ENCODE data around the gene MIOX.

Gene MIOX

DNA sequence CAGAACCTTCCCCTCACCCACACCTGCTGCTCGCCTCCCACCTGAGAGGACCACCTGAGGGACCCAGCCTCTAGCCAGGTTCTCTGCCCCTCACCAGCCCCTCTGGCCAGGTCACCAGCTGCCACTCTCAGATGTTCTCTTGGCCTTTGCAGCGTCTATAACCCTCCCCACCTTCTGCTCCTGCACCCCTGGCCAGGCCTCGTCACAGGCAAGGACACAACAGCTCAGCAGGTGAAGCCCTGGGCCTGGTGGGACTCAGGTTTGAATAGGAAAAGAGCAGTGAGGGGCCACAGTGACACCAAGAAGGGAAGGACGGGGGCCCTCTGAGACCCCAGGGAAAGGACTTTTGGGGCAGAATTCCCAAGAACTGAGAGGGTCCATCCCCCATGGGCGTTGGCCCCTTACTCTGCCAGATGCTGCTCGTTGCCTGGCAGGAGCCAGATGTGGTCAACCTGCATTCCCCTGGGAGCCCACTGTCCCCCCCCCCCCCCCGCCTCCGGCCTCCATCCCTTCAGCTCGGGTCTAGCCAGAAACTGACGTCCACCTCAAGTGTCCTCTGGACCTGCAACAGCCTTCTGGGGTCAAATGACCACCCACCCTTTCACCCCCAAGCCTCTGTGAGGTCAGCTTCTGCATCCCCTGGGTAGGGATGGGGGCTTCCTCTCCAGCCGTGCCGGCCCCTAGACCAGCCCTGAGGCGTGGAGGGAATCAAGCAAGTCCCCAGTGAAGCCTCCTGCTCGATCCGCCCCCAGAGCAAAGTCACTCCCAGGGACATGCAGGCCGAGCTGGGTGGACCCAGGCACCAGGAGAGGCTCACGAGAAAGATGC is 40.6 kb upstream of the MIOX start:
- H3K9me3 Mint-ChIP-seq: no peaks in the 10 kb centered on the region
- no peaks in the 10 kb centered on the region for H3K27me3 Mint-ChIP-seq (ENCODE audit: low read depth)
- peaks cover 26% of the 10 kb centered on the region for H3K36me3 Mint-ChIP-seq (ENCODE audit: low read depth)
- no peak overlapping the region for H3K4me3 Mint-ChIP-seq
- H3K4me1 Mint-ChIP-seq (ENCODE audit: low read depth): no peaks in the 10 kb centered on the region
- peak overlapping the region; percentile 15 for H3K27ac Mint-ChIP-seq
- no peak for DNase-seq (ENCODE audit: low spot score)

DNA sequence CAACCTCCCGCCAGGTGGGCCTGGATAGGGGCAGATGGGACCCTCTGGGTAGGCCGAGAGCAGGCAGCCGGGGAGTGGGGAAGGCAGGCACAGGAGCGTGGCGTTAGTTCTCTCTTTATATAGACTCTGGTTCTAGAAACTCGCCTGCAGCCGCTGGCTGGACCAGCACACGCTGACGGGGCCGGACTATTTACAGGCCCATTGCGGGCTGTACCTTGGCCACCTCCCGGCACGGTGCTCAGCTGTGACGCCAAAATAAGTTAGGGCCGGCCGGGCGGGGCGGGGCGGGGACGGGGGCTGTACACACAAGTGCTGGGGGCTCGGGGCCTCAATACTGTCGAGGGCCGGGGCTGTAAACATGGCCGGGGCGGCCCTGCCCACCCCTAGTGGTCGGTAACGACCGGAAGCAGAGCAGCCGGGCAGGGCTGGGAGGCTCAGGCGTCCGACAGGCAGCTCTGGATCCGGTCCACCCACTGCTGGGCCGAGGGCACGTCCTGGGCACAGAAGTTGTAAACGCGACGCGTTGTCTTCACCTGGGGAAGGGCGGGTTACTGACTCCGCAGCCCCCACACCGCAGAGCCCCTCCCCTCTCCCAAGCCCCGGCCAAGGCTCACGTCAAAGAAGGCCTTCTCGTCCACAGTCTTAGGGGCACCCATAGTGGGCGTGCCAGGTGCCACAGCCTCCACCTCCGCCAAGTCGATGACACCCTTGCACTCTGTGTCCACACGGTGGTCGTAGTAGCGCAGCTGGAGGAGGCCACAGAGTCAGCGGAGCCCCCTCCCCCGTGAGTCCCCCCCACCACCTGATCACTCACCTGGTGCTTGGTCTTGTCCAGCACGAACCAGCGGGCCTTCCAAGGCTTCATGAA is 39.7 kb upstream of the MIOX start:
- peak overlapping the region; percentile 15 for H3K27ac Mint-ChIP-seq
- H3K4me1 Mint-ChIP-seq (ENCODE audit: low read depth): no peaks in the 10 kb centered on the region

DNA sequence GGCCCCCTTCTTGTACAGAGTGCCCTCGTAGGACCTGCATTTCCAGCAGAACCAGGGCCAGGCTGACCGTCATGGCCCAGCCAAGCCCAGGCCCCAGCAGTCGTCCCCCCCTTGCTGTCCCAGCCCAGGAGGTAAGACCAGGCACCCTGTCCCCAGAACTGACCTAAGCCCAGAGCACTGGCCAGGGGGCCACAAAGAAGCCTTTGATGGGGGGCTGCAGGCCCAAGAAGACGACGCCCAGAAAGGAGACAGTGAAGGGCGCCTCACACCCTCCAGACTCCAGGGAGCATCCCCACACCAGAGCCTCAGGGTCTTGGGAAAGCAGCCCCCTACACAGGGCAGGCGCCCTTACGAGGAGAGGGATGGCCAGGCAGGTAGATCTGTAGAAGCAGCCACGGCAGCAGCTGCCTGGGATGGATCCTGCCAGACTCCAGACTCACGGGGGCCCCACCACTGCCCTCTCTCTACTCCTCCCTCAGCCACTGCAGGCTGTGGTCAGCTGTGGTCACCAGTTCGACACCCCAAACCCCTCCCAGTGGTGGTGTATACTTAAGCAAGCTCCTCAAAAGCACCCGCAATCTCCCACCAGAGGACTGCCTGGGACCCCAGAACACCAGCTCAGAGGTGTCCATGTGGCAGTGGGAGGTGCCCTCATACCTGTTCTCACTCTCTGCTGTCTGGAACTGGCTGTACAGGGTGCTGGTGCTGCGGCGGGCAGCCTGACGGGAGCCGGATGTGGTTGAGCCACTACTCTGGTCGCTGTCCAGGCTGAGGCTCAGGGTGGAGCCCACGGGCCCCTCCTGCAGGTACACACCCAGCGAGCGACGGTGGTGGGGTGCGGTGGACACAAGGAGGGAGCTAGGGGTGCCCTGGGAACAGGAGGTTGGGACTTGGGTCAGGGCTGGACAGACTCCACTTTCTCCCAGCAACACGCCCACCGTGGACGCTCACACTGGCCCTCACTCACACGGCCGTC is 38.8 kb upstream of the MIOX start:
- Mint-ChIP-seq H3K27me3 (ENCODE audit: low read depth) (no peaks in the 10 kb centered on the region), H3K4me1 (ENCODE audit: low read depth) (no peaks in the 10 kb centered on the region), H3K9me3 (no peaks in the 10 kb centered on the region), H3K36me3 (ENCODE audit: low read depth) (peaks cover 31% of the 10 kb centered on the region), H3K27ac (no peak overlapping the region), H3K4me3 (no peak overlapping the region)
- DNase-seq (ENCODE audit: low spot score): no peak

More for the DNA sequence above, 39.7 kb upstream of the MIOX start:
- no peaks in the 10 kb centered on the region for H3K9me3 Mint-ChIP-seq
- peaks cover 31% of the 10 kb centered on the region for H3K36me3 Mint-ChIP-seq (ENCODE audit: low read depth)
- no peaks in the 10 kb centered on the region for H3K27me3 Mint-ChIP-seq (ENCODE audit: low read depth)
- no peak overlapping the region for H3K4me3 Mint-ChIP-seq
- DNase-seq (ENCODE audit: low spot score): no peak

DNA sequence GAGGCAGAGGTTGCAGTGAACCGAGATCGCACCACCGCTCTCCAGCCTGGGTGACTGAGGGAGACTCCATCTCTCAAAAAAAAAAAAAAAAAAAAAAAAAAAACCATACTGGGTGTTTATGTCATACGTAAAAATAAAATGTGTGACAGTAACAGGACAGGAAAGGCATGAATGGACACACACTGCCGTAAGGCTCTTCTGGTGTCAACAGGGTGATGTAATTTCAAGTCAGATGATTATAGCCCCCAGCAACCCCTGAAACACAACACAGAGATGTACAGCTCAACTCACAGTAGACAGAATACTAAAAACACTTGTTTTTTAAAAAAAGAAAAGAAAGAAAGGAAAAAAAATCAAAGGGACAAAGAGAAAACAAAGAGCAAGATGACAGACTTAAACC is 34.0 kb upstream of the MIOX start:
- Mint-ChIP-seq H3K4me1 (ENCODE audit: low read depth) (no peaks in the 10 kb centered on the region), H3K4me3 (no peak overlapping the region), H3K27me3 (ENCODE audit: low read depth) (no peaks in the 10 kb centered on the region), H3K27ac (peak overlapping the region; percentile 66), H3K36me3 (ENCODE audit: low read depth) (peaks cover 44% of the 10 kb centered on the region), H3K9me3 (no peaks in the 10 kb centered on the region)
- no peak for DNase-seq (ENCODE audit: low spot score)

DNA sequence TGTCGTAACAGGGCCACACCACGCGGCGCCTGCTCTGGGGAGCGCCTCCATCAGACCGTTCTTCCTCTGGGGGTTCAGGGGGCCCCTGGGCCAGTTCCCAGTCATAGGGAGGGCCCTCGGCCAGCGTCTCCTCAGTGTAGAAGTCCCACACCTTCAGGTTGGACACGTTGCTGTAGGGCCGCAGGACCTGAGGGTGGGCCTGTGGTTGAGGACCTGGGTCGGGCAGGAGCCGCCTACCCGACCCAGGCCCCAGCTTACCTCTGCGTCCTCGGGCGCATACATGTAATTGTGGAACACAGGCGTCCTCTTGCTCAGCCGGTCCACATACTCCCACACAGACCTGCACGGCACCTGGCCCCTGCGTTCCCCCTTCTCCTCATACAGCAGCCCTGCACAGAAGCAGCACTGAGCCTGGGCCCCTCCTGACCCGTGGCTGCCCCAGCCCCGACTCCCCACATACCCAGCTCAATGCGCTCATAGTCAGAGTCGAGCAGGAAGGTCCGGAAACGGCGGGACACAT is 32.0 kb upstream of the MIOX start:
- DNase-seq (ENCODE audit: low spot score): no peak
- peaks cover 42% of the 10 kb centered on the region for H3K36me3 Mint-ChIP-seq (ENCODE audit: low read depth)
- H3K4me1 Mint-ChIP-seq (ENCODE audit: low read depth): no peaks in the 10 kb centered on the region
- no peaks in the 10 kb centered on the region for H3K9me3 Mint-ChIP-seq
- H3K4me3 Mint-ChIP-seq: no peak overlapping the region
- H3K27me3 Mint-ChIP-seq (ENCODE audit: low read depth): no peaks in the 10 kb centered on the region
- no peak overlapping the region for H3K27ac Mint-ChIP-seq

DNA sequence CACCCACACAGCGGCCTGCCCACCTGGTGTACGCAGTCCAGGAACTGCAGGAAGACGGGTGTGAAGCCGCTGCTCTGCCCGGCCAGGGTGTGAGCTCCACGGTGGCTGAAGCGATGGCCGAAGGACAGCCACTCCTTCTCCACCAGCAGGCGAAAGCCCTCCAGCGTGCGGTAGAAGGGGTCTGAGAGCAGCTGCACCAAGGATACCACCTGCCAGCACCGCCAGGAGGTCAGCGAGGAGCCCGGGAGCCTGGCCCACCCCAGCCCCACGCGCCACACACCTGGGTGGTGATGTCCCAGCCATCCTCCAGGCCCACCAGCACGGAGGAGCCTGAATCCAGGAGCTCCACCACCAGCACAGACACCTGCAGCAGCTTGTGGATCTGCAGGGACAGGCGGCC is 31.5 kb upstream of the MIOX start:
- no peaks in the 10 kb centered on the region for H3K4me1 Mint-ChIP-seq (ENCODE audit: low read depth)
- H3K27ac Mint-ChIP-seq: no peak overlapping the region
- H3K9me3 Mint-ChIP-seq: no peaks in the 10 kb centered on the region
- no peaks in the 10 kb centered on the region for H3K27me3 Mint-ChIP-seq (ENCODE audit: low read depth)
- no peak for DNase-seq (ENCODE audit: low spot score)
- peaks cover 41% of the 10 kb centered on the region for H3K36me3 Mint-ChIP-seq (ENCODE audit: low read depth)
- no peak overlapping the region for H3K4me3 Mint-ChIP-seq

DNA sequence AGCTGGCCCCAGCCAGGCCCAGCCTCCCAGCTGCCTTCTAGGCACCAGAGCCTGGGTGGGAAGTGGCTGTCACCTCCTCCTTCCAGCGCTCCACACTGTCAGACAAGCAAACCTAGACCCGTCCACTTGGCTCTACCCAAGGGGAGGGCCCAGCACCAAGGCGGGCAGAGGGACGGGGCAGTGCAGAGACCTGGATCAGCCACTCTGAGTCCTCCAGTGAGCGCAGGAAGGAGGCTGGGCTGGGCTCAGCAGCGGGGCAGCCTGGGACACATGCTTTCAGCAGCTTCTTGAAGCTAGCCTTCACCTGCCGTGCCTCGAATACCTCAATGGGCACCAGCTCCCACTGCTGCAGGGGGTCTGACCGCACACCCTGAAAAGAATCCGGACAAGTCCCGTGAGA is 30.6 kb upstream of the MIOX start:
- Mint-ChIP-seq H3K36me3 (ENCODE audit: low read depth) (peaks cover 44% of the 10 kb centered on the region), H3K4me3 (no peak overlapping the region), H3K9me3 (no peaks in the 10 kb centered on the region), H3K27me3 (ENCODE audit: low read depth) (no peaks in the 10 kb centered on the region), H3K27ac (no peak overlapping the region), H3K4me1 (ENCODE audit: low read depth) (no peaks in the 10 kb centered on the region)
- no peak for DNase-seq (ENCODE audit: low spot score)

DNA sequence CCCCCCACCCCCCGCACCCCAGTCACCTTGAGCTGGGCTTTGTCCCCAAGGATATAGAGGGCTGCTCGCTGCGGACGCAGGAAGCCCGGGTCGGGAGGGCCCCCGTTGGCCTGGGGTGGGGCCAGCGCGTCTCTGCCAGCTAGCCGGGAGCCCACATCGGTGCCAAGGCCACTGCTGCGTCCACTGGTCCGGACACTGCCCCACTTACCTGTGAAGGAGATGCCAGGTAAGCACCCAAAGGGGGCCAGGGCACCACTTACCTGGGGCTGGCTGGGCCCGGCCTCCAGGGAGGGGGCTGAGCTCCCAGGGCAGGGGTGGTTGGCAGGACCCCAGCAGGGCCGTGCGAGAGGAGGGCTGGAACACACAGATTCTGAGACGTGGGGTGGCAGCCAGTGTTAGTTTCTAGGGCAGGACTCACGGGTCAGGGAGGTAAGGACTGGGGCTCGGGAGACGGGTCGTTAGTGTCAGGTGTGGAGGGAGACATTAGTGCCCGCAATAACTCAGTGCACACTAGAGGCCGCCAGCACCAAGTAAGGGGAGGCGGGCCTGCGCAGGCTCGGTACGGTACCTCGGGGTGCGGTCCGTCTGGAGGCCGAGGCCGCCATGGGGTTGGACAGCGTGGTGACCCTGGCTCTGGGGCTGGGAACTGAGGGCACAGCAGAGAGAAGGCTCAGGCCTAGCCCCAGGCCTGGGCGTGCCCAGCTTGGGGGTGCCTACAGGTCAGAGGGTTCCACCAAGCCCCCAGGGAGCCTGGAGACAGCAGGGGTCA is 30.0 kb upstream of the MIOX start:
- H3K4me1 Mint-ChIP-seq (ENCODE audit: low read depth): no peaks in the 10 kb centered on the region
- no peak overlapping the region for H3K27ac Mint-ChIP-seq
- H3K27me3 Mint-ChIP-seq (ENCODE audit: low read depth): no peaks in the 10 kb centered on the region
- DNase-seq (ENCODE audit: low spot score): no peak
- no peaks in the 10 kb centered on the region for H3K9me3 Mint-ChIP-seq
- H3K4me3 Mint-ChIP-seq: no peak overlapping the region
- peaks cover 40% of the 10 kb centered on the region for H3K36me3 Mint-ChIP-seq (ENCODE audit: low read depth)

DNA sequence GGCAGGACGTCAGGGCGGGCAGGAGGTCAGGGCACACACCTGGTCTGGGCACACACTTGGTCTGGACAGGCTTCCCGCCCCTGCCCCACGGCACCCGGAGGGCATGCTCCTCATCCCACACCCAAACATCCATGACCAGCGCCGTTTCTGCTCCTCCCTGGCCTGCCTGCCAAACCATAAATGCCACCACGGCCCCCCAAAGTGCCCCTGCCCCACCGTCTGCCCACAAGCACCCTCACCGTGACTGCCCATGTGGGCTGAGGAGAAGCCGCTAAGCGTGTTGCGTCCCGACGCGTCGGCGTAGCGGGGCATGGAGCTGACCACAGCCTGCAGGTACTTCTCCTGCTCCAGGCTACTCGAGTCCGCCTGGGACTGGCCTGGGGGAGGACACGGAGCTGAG is 27.6 kb upstream of the MIOX start:
- Mint-ChIP-seq H3K4me1 (ENCODE audit: low read depth) (no peaks in the 10 kb centered on the region), H3K27me3 (ENCODE audit: low read depth) (no peaks in the 10 kb centered on the region), H3K4me3 (no peak overlapping the region), H3K36me3 (ENCODE audit: low read depth) (peaks cover 42% of the 10 kb centered on the region), H3K9me3 (no peaks in the 10 kb centered on the region), H3K27ac (no peak overlapping the region)
- DNase-seq (ENCODE audit: low spot score): no peak

DNA sequence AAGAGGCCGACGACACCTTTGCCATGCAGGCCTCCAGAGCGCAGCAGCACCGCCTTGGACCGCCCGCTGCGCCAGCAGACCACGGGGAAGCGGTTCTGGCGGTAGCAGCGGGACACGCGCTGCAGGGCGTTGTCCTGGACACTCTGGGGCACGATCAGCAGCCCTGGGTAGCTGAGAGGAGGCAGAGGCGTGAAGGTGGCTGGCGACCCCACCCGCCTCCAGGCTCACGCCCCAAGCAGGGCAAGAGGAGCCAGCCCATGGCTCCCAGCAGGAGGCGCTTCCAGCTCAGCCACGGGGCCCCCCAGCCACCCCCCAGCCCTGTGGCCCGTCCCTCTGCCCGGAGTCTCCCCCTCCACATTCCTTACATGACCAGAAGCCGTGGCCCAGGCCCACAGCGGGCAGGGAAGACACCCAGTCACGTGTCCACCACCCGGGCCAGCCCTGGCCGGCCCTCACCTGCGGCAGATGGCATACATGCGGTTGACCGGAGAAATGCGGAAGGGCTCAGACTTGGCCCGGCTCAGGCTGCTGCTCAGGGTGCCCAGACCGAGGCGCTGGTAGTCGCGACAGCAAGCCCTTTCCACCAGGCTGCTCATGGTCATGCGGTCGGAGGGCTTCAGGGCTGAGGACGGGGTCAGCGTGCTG is 27.0 kb upstream of the MIOX start:
- Mint-ChIP-seq H3K36me3 (ENCODE audit: low read depth) (peaks cover 42% of the 10 kb centered on the region), H3K9me3 (no peaks in the 10 kb centered on the region), H3K4me3 (no peak overlapping the region), H3K4me1 (ENCODE audit: low read depth) (no peaks in the 10 kb centered on the region), H3K27ac (no peak overlapping the region), H3K27me3 (ENCODE audit: low read depth) (no peaks in the 10 kb centered on the region)
- no peak for DNase-seq (ENCODE audit: low spot score)

DNA sequence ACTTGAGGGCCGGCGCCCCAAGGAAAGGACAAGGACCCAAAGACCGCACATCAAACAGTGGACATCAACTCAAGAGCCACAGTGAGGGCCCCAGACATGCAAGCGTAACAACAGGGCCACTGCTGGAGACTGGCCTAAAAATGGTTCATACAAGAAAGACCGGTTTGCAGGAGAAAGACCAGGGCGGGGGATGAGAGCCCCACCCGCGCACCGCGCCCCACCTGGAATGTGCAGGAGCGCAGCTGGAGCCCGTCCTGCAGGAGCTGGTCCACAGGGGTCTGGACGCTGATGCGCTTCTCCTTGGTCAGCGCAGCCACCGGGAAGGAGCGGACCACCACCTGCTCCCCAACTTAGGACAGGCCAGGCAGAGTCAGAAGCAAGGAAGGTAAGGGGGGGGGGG is 25.7 kb upstream of the MIOX start:
- H3K4me3 Mint-ChIP-seq: no peak overlapping the region
- no peaks in the 10 kb centered on the region for H3K9me3 Mint-ChIP-seq
- peaks cover 42% of the 10 kb centered on the region for H3K36me3 Mint-ChIP-seq (ENCODE audit: low read depth)
- no peak for DNase-seq (ENCODE audit: low spot score)
- H3K27ac Mint-ChIP-seq: no peak overlapping the region
- H3K27me3 Mint-ChIP-seq (ENCODE audit: low read depth): no peaks in the 10 kb centered on the region
- no peaks in the 10 kb centered on the region for H3K4me1 Mint-ChIP-seq (ENCODE audit: low read depth)

DNA sequence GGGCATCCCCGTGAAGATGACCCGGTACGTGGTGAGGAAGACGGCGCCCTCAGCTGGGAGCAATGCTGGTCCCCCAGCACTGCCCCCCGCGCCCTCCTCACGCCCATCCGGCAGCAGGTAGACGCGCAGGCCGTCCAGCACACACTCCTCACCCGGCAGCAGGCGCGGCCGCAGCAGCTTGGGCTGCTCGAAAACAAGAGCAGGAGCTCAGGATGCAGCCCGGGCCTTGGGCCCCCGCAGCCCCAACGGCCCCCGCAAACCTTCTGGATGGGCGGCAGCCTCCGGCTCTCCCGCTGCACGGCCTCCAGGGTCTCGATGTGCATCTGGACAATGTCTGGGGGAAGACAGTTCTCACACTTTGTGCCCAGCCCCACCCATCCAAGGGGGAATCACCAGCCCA is 25.1 kb upstream of the MIOX start:
- Mint-ChIP-seq H3K4me1 (ENCODE audit: low read depth) (no peaks in the 10 kb centered on the region), H3K4me3 (no peak overlapping the region), H3K36me3 (ENCODE audit: low read depth) (peaks cover 48% of the 10 kb centered on the region), H3K27me3 (ENCODE audit: low read depth) (no peaks in the 10 kb centered on the region), H3K9me3 (no peaks in the 10 kb centered on the region), H3K27ac (no peak overlapping the region)
- DNase-seq (ENCODE audit: low spot score): no peak

Data from T-helper 2 cell treated with Interferon-gamma antibody and Interleukin-4, amounts not matched to agents 5 μg/mL and 100 μg/mL, for 36 hours (primary cell).